ENCODE results near the gene CMTM6. TPM values are rescaled to one million over a fixed set of nuclear protein-coding genes. Genes with fewer than 3 reads are reported as not detected.

Gene CMTM6
- total and polyA plus RNA-seq, 10 of the 15 experiments (the other 5 are each of a cell fraction or from before 2014, with no cell fraction given) = 27.1 to 97.3 (median 61.4) TPM

- TF ChIP-seq GABPA (IDR thresholded peaks at IDR 0.05; ENCODE audit: low read depth) (no peak), MYB (IDR thresholded peaks at IDR 0.05; ENCODE audit: borderline replicate concordance, low read depth, low read length) (no peak), CHD4 (IDR thresholded peaks at IDR 0.05) (no peak), SPI1 (IDR thresholded peaks at IDR 0.05; ENCODE audit: borderline replicate concordance, insufficient read depth, low read depth, low read length) (peak; percentile 91), STAT3 (IDR thresholded peaks at IDR 0.05; ENCODE audit: low read depth, low read length) (0 out of 2 replicates have a peak, but pooled peaks have one; percentile 55), SREBF1 (IDR thresholded peaks at IDR 0.05; ENCODE audit: low read length) (no peak; the same call in 1 of the 2 replicates), ESRRA (IDR thresholded peaks at IDR 0.05; ENCODE audit: low read length) (0 out of 2 replicates have a peak, but pooled peaks have one; percentile 60), CHD1 (IDR thresholded peaks at IDR 0.05; ENCODE audit: low read depth, low read length) (no peak), E2F8 (IDR thresholded peaks at IDR 0.05; ENCODE audit: low read depth, partially characterized antibody) (peak; percentile 62), FOXM1 (IDR thresholded peaks at IDR 0.05; ENCODE audit: low read depth, low read length) (peak; percentile 95), E4F1 (IDR thresholded peaks at IDR 0.05; ENCODE audit: borderline replicate concordance, partially characterized antibody) (no peak), CBFB (IDR thresholded peaks at IDR 0.05; ENCODE audit: low read depth) (no peak), ATF3 (IDR thresholded peaks at IDR 0.05; ENCODE audit: borderline replicate concordance, extremely low read depth, low read depth, low read length) (no peak), RCOR1 (conservative IDR thresholded peaks at IDR 0.05; ENCODE audit: low read depth, low read length) (peak; percentile 90), BCL3 (IDR thresholded peaks at IDR 0.05; ENCODE audit: borderline replicate concordance, insufficient read depth, low read depth, low read length, poor library complexity, severe bottlenecking) (peak; percentile 79), KDM1A (IDR thresholded peaks at IDR 0.05; ENCODE audit: borderline replicate concordance) (no peak), HDGF (IDR thresholded peaks at IDR 0.05) (no peak), TARDBP (IDR thresholded peaks at IDR 0.05; ENCODE audit: borderline replicate concordance) (0 out of 2 replicates have a peak, but pooled peaks have one; percentile 68), RAD51 (IDR thresholded peaks at IDR 0.05) (peak; percentile 48; the same call in 1 of the 2 replicates), RAD21 (IDR thresholded peaks at IDR 0.05; ENCODE audit: insufficient read depth, low read depth, low read length) (no peak), NFYA (IDR thresholded peaks at IDR 0.05; ENCODE audit: borderline replicate concordance, low read depth, low read length) (no peak), DPF2 (IDR thresholded peaks at IDR 0.05) (peak; percentile 99), CHD2 (IDR thresholded peaks at IDR 0.05; ENCODE audit: borderline replicate concordance, low read depth, low read length) (peak; percentile 74; the same call in 1 of the 2 replicates)
These were observed 63.9 kb downstream of the CMTM6 start (continued) for GRCh38 chr3:32438596-32439344.

All from GM12878 (cell line).